ENCODE results near the gene SLC6A20.

DNA sequence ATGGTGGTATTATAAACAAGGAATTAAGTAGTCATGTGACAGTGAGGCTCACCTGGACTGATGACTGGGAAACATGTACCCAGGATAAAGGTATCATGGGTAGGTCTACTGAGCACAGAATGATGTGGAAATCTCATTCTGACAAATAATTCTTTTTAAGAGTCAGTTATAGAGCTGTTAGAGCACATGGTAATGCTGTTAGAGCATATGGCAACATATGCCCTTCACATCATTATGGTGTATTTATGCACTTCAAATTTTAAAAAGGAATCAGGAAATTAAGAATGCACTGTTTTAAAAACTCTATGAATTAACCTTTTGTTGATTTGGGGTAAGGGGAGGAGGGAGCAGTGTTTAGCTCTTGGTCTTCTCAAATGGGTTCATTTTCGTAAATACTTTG, 1.7 kb downstream of the SLC6A20 start:
- TF ChIP-seq, protein P1, sequence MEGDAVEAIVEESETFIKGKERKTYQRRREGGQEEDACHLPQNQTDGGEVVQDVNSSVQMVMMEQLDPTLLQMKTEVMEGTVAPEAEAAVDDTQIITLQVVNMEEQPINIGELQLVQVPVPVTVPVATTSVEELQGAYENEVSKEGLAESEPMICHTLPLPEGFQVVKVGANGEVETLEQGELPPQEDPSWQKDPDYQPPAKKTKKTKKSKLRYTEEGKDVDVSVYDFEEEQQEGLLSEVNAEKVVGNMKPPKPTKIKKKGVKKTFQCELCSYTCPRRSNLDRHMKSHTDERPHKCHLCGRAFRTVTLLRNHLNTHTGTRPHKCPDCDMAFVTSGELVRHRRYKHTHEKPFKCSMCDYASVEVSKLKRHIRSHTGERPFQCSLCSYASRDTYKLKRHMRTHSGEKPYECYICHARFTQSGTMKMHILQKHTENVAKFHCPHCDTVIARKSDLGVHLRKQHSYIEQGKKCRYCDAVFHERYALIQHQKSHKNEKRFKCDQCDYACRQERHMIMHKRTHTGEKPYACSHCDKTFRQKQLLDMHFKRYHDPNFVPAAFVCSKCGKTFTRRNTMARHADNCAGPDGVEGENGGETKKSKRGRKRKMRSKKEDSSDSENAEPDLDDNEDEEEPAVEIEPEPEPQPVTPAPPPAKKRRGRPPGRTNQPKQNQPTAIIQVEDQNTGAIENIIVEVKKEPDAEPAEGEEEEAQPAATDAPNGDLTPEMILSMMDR (IDR thresholded peaks at IDR 0.05): no peak
- no peak for TF ChIP-seq POLR2A (IDR thresholded peaks at IDR 0.05)

Data from lower leg skin (tissue), 3 donors.